Measurements from ENCODE around the gene TMEM91. TPM values are rescaled to one million over a fixed set of nuclear protein-coding genes. Genes with fewer than 3 reads are reported as not detected.

Gene TMEM91
- total and polyA plus RNA-seq, 2 of the 8 experiments (the other 6 are each of a cell fraction or from before 2014, with no cell fraction given): 5.3 to 7.4 TPM

DNA sequence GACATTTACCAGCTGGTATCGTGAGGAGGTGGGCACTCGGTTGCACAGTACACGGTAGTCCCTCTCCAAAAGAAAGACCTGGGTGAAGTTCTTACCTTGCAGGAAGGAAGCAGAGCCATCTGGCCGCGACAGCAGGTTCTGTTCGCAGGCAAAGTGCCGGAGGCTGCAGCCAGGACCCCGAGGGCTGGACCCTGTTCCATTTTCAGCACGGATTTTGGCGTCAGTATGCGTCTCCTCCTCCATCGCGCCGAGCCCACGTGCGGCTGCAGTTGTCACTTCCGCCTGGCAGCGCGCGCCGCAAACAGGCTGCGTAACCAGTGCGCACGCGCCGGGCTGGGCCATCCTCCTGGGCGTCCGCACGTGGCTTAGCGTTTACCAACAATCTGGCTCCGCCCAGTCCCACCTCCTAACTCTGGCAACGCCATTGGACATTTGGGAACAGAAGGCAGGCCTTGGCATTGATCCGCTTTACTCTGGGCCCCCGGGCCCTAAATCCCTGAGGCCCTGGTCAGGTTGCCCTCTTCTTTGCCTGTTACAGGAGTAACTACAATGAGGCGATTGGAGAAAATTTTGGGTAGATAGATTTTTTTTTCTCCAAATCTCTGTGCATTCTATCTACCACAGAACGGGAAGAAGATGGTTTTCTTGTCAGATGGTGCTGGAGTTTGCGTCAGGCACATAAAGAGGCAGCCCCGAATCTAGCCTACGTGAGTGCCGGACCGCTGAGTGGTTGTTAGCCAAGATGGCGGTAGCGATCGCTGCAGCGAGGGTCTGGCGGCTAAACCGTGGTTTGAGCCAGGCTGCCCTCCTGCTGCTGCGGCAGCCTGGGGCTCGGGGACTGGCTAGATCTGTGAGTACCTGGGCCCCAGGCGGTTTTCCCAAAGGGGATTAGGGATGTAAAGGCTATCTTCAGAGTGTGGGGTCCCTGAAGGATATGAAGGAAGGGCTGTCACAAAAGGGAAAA lies 21.0 kb downstream of the TMEM91 start, which contains the start of the genes BCKDHA and EXOSC5 (continued):
- TF ChIP-seq TEAD4 (IDR thresholded peaks at IDR 0.05; ENCODE audit: low read depth, low read length) (no peak), SP2 (IDR thresholded peaks at IDR 0.05; ENCODE audit: low read length) (no peak), CBX8 (IDR thresholded peaks at IDR 0.05; ENCODE audit: borderline replicate concordance, low read depth, low read length) (no peak), CHD2 (IDR thresholded peaks at IDR 0.05; ENCODE audit: low read length) (no peak), EP300 (IDR thresholded peaks at IDR 0.05; ENCODE audit: borderline replicate concordance in 1 of 2, low read depth in 2 of 2, low read length in 2 of 2) (no peak), JUND (IDR thresholded peaks at IDR 0.05; ENCODE audit: low read length) (0 out of 2 replicates have a peak, but pooled peaks have one; percentile 11), CHD1 (IDR thresholded peaks at IDR 0.05; ENCODE audit: low read depth, low read length) (no peak), EGR1 (IDR thresholded peaks at IDR 0.05; ENCODE audit: borderline replicate concordance, low read depth, low read length) (no peak), KDM5A (IDR thresholded peaks at IDR 0.05; ENCODE audit: low read length) (peak; percentile 66)
- TF ChIP-seq, protein P1, sequence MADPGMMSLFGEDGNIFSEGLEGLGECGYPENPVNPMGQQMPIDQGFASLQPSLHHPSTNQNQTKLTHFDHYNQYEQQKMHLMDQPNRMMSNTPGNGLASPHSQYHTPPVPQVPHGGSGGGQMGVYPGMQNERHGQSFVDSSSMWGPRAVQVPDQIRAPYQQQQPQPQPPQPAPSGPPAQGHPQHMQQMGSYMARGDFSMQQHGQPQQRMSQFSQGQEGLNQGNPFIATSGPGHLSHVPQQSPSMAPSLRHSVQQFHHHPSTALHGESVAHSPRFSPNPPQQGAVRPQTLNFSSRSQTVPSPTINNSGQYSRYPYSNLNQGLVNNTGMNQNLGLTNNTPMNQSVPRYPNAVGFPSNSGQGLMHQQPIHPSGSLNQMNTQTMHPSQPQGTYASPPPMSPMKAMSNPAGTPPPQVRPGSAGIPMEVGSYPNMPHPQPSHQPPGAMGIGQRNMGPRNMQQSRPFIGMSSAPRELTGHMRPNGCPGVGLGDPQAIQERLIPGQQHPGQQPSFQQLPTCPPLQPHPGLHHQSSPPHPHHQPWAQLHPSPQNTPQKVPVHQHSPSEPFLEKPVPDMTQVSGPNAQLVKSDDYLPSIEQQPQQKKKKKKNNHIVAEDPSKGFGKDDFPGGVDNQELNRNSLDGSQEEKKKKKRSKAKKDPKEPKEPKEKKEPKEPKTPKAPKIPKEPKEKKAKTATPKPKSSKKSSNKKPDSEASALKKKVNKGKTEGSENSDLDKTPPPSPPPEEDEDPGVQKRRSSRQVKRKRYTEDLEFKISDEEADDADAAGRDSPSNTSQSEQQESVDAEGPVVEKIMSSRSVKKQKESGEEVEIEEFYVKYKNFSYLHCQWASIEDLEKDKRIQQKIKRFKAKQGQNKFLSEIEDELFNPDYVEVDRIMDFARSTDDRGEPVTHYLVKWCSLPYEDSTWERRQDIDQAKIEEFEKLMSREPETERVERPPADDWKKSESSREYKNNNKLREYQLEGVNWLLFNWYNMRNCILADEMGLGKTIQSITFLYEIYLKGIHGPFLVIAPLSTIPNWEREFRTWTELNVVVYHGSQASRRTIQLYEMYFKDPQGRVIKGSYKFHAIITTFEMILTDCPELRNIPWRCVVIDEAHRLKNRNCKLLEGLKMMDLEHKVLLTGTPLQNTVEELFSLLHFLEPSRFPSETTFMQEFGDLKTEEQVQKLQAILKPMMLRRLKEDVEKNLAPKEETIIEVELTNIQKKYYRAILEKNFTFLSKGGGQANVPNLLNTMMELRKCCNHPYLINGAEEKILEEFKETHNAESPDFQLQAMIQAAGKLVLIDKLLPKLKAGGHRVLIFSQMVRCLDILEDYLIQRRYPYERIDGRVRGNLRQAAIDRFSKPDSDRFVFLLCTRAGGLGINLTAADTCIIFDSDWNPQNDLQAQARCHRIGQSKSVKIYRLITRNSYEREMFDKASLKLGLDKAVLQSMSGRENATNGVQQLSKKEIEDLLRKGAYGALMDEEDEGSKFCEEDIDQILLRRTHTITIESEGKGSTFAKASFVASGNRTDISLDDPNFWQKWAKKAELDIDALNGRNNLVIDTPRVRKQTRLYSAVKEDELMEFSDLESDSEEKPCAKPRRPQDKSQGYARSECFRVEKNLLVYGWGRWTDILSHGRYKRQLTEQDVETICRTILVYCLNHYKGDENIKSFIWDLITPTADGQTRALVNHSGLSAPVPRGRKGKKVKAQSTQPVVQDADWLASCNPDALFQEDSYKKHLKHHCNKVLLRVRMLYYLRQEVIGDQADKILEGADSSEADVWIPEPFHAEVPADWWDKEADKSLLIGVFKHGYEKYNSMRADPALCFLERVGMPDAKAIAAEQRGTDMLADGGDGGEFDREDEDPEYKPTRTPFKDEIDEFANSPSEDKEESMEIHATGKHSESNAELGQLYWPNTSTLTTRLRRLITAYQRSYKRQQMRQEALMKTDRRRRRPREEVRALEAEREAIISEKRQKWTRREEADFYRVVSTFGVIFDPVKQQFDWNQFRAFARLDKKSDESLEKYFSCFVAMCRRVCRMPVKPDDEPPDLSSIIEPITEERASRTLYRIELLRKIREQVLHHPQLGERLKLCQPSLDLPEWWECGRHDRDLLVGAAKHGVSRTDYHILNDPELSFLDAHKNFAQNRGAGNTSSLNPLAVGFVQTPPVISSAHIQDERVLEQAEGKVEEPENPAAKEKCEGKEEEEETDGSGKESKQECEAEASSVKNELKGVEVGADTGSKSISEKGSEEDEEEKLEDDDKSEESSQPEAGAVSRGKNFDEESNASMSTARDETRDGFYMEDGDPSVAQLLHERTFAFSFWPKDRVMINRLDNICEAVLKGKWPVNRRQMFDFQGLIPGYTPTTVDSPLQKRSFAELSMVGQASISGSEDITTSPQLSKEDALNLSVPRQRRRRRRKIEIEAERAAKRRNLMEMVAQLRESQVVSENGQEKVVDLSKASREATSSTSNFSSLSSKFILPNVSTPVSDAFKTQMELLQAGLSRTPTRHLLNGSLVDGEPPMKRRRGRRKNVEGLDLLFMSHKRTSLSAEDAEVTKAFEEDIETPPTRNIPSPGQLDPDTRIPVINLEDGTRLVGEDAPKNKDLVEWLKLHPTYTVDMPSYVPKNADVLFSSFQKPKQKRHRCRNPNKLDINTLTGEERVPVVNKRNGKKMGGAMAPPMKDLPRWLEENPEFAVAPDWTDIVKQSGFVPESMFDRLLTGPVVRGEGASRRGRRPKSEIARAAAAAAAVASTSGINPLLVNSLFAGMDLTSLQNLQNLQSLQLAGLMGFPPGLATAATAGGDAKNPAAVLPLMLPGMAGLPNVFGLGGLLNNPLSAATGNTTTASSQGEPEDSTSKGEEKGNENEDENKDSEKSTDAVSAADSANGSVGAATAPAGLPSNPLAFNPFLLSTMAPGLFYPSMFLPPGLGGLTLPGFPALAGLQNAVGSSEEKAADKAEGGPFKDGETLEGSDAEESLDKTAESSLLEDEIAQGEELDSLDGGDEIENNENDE (IDR thresholded peaks at IDR 0.05; ENCODE audit: insufficient replicate concordance, low read length): no peak

Data from H1 (cell line).